ENCODE measurements around the gene PODXL. TPM values are rescaled to one million over a fixed set of nuclear protein-coding genes. Genes with fewer than 3 reads are reported as not detected.

The PODXL gene
- total RNA-seq, 1 experiment from 2014 or later: 37.5 TPM

- TF ChIP-seq, protein P1, sequence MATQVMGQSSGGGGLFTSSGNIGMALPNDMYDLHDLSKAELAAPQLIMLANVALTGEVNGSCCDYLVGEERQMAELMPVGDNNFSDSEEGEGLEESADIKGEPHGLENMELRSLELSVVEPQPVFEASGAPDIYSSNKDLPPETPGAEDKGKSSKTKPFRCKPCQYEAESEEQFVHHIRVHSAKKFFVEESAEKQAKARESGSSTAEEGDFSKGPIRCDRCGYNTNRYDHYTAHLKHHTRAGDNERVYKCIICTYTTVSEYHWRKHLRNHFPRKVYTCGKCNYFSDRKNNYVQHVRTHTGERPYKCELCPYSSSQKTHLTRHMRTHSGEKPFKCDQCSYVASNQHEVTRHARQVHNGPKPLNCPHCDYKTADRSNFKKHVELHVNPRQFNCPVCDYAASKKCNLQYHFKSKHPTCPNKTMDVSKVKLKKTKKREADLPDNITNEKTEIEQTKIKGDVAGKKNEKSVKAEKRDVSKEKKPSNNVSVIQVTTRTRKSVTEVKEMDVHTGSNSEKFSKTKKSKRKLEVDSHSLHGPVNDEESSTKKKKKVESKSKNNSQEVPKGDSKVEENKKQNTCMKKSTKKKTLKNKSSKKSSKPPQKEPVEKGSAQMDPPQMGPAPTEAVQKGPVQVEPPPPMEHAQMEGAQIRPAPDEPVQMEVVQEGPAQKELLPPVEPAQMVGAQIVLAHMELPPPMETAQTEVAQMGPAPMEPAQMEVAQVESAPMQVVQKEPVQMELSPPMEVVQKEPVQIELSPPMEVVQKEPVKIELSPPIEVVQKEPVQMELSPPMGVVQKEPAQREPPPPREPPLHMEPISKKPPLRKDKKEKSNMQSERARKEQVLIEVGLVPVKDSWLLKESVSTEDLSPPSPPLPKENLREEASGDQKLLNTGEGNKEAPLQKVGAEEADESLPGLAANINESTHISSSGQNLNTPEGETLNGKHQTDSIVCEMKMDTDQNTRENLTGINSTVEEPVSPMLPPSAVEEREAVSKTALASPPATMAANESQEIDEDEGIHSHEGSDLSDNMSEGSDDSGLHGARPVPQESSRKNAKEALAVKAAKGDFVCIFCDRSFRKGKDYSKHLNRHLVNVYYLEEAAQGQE (IDR thresholded peaks at IDR 0.05; ENCODE audit: low read depth): no peak
- TF ChIP-seq MAX (IDR thresholded peaks at IDR 0.05): no peak
- ChIA-PET RAD21 (ENCODE audit: low non-redundant PET in 1 of 2, low total read pairs in 2 of 2, uncharacterized antibody in 2 of 2, unreplicated experiment in 2 of 2) (no interaction called here), POLR2A (no interaction called here), CTCF (no interaction called here)
- no peak overlapping the region for H3K27ac ChIP-seq (ENCODE audit: low read depth, low read length)
- peaks cover 7 to 28% of the 10 kb centered on the region in 2 experiments for H3K4me1 ChIP-seq (ENCODE audit: control insufficient read depth in 1 of 2, insufficient read depth in 2 of 2, low read length in 2 of 2)
- H2AFZ ChIP-seq (ENCODE audit: low read depth, low read length, poor library complexity, severe bottlenecking): no peak overlapping the region
- 0 out of 2 replicates have a peak, but pooled peaks cover 3% of the 10 kb centered on the region for H3K9me2 ChIP-seq (ENCODE audit: insufficient read depth)
- no peaks in the 10 kb centered on the region for H3K9me3 ChIP-seq (ENCODE audit: control insufficient read depth in 1 of 2, insufficient read depth in 1 of 2, low read depth in 1 of 2, low read length in 2 of 2)
- H4K20me1 ChIP-seq (ENCODE audit: insufficient read depth): no peaks in the 10 kb centered on the region
- no peak for DNase-seq (ENCODE audit: low read depth, low spot score)
- ATAC-seq: no peak
- H3K9ac ChIP-seq (ENCODE audit: low read length): no peak overlapping the region
- no peak overlapping the region for H3K4me3 ChIP-seq (replicated peaks in 1 of 2; ENCODE audit: low read depth in 1 of 2, low read length in 2 of 2)
- H3K36me3 ChIP-seq (ENCODE audit: control insufficient read depth in 1 of 2, insufficient read depth in 2 of 2, low read length in 2 of 2): no peaks in the 10 kb centered on the region; a peak in 1 of 4 replicates
- intact Hi-C loops (cut with micrococcal nuclease): no loop called here
- H3K79me2 ChIP-seq (ENCODE audit: insufficient read depth, low read length): 0 out of 2 replicates have a peak, but pooled peaks cover 4% of the 10 kb centered on the region
- H3K27me3 ChIP-seq (ENCODE audit: insufficient read depth, low read length): no peaks in the 10 kb centered on the region
- peak overlapping the region; percentile 4; the same call in 1 of the 2 replicates for H3K4me2 ChIP-seq (ENCODE audit: low read length)
- no TSS peak for BruUV-seq (replicated peaks)
Observed at GRCh38 chr7:131455546-131455945, 100.9 kb downstream of the PODXL start.

DNA sequence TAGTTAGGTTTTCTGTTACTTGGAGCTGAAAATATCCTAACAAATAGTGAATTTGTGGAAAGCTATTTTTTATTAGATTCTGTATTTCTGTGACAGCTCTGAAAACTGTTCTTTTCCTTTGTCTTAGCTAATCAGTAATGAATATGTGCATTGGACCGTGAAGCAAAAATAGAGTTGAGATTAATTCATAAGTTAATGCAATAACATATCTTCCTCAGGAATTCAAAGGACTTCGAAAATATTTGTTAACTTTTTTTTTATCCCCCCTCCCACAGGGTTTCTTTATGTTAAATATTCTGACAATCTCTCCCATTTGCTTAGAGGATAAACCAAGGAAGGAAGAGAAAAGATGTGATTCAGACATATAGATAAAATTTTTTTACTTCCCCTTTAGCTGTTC lies 101.4 kb downstream of the PODXL start:
- Histone ChIP-seq H3K27me3 (ENCODE audit: insufficient read depth, low read length) (no peaks in the 10 kb centered on the region), H3K9ac (ENCODE audit: low read length) (no peak overlapping the region), H4K20me1 (ENCODE audit: insufficient read depth) (no peaks in the 10 kb centered on the region), H2AFZ (ENCODE audit: low read depth, low read length, poor library complexity, severe bottlenecking) (no peak overlapping the region), H3K27ac (ENCODE audit: low read depth, low read length) (no peak overlapping the region), H3K36me3 (ENCODE audit: control insufficient read depth in 1 of 2, insufficient read depth in 2 of 2, low read length in 2 of 2) (no peaks in the 10 kb centered on the region; a peak in 1 of 4 replicates), H3K4me1 (ENCODE audit: control insufficient read depth in 1 of 2, insufficient read depth in 2 of 2, low read length in 2 of 2) (peaks cover 7 to 28% of the 10 kb centered on the region in 2 experiments), H3K9me2 (ENCODE audit: insufficient read depth) (0 out of 2 replicates have a peak, but pooled peaks cover 3% of the 10 kb centered on the region), H3K4me3 (replicated peaks in 1 of 2; ENCODE audit: low read depth in 1 of 2, low read length in 2 of 2) (no peak overlapping the region), H3K4me2 (ENCODE audit: low read length) (peak overlapping the region; percentile 4; the same call in 1 of the 2 replicates), H3K9me3 (ENCODE audit: control insufficient read depth in 1 of 2, insufficient read depth in 1 of 2, low read depth in 1 of 2, low read length in 2 of 2) (no peaks in the 10 kb centered on the region), H3K79me2 (ENCODE audit: insufficient read depth, low read length) (0 out of 2 replicates have a peak, but pooled peaks cover 4% of the 10 kb centered on the region)
- no peak for ATAC-seq
- ChIA-PET RAD21 (ENCODE audit: low non-redundant PET in 1 of 2, low total read pairs in 2 of 2, uncharacterized antibody in 2 of 2, unreplicated experiment in 2 of 2) (no interaction called here), POLR2A (no interaction called here), CTCF (no interaction called here)
- intact Hi-C loops (cut with micrococcal nuclease): no loop called here
- no peak for DNase-seq (ENCODE audit: low read depth, low spot score)
- no TSS peak for BruUV-seq (replicated peaks)
- TF ChIP-seq YY1 (IDR thresholded peaks at IDR 0.05; ENCODE audit: extremely low read depth, insufficient replicate concordance, low read depth, low read length) (no peak), JUND (IDR thresholded peaks at IDR 0.05) (no peak), EZH2phosphoT487 (IDR thresholded peaks at IDR 0.05; ENCODE audit: borderline replicate concordance) (no peak), ZFX (IDR thresholded peaks at IDR 0.05) (no peak), EGR1 (IDR thresholded peaks at IDR 0.05; ENCODE audit: low read depth) (no peak), FOSL1 (IDR thresholded peaks at IDR 0.05; ENCODE audit: low read depth) (no peak), POLR2A (IDR thresholded peaks at IDR 0.05; ENCODE audit: borderline replicate concordance, extremely low read depth, insufficient read depth, insufficient read length) (no peak), MAX (IDR thresholded peaks at IDR 0.05) (no peak), TCF7L2 (IDR thresholded peaks at IDR 0.05; ENCODE audit: borderline replicate concordance, extremely low read depth, insufficient read depth, insufficient read length) (no peak), CEBPB (IDR thresholded peaks at IDR 0.05; ENCODE audit: low read depth) (no peak), CBX3 (IDR thresholded peaks at IDR 0.05; ENCODE audit: low read depth) (no peak)
- TF ChIP-seq, protein P1 (IDR thresholded peaks at IDR 0.05; ENCODE audit: low read depth): no peak

Measured in HCT116 (cell line).